Vagina (tissue), 2 donors: ENCODE data around the gene SLC9A9. TPM values are rescaled to one million over a fixed set of nuclear protein-coding genes. Genes with fewer than 3 reads are reported as not detected.

ENCODE experiments used
- DNase-seq, 2 donors: peaks; one replicate each; pipeline ENCODE4 v3.0.0-alpha.2; 2017; ENCODE audit errors: extremely low spot score in 2 of 2
- H3K27ac ChIP-seq: fragments of 200-600 bp; sonication (generic); one replicate; pipeline ENCODE4 v1.5.1; 2019
- H3K27me3 ChIP-seq: fragments of 200-600 bp; sonication (generic); one replicate; pipeline ENCODE4 v1.5.1; 2019
- H3K36me3 ChIP-seq, 2 donors: fragments of 200-600 bp; sonication (generic); one replicate each; pipeline ENCODE4 v1.5.1; 2017 to 2019
- H3K4me1 ChIP-seq: fragments of 200-600 bp; sonication (generic); one replicate; pipeline ENCODE4 v1.5.1; 2019
- H3K4me3 ChIP-seq, 2 donors: fragments of 200-600 bp; sonication (generic); 1 replicate in 1 of 2; 2 replicates in 1 of 2; pipeline ENCODE4 v1.5.1; 2016 to 2019
- H3K9me3 ChIP-seq: fragments of 200-600 bp; sonication (generic); one replicate; pipeline ENCODE4 v1.5.1; 2019
- POLR2A ChIP-seq, 2 donors: fragments of 450-650 bp; IDR thresholded peaks; one replicate each; pipeline ENCODE4 v1.6.1; 2017; ENCODE audit warnings: antibody characterized with exemption in 2 of 2, mild to moderate bottlenecking in 2 of 2, moderate library complexity in 2 of 2
- POLR2AphosphoS5 ChIP-seq, 2 donors: sonication (generic); formaldehyde crosslinking; IDR thresholded peaks; one replicate each; pipeline ENCODE4 v1.9.0; 2017; ENCODE audit warnings: antibody characterized with exemption in 2 of 2, mild to moderate bottlenecking in 2 of 2, low read depth in 1 of 2; ENCODE audit not compliant: insufficient read depth in 1 of 2
- intact Hi-C: fragments of 100-400 bp; cut with DNase I; formaldehyde crosslinking; loops from one replicate; pipeline ENCODE4 v1.15.1; 2023
- total RNA-seq: library from RNA; depleted of rRNA; stranded (reverse); fragments of >200 nt; gene quantifications from one replicate; pipeline ENCODE4 v1.2.3, GENCODE V29; 2016
- TF ChIP-seq, protein P1 (sequence below), 3 experiments: fragments of 450-650 bp in 2 of 3; fragments of 200-600 bp in 1 of 3; sonication (generic) in 1 of 3; IDR thresholded peaks; one replicate each; pipeline ENCODE4 v1.5.1; 2017 to 2019; ENCODE audit warnings: antibody characterized with exemption in 3 of 3, mild to moderate bottlenecking in 2 of 3, moderate library complexity in 2 of 3

The SLC9A9 gene
- total RNA-seq, 1 donor from 2014 or later: 30.7 TPM

- Histone ChIP-seq H3K4me3 (no peak overlapping the region), H3K27me3 (no peaks in the 10 kb centered on the region), H3K4me1 (no peaks in the 10 kb centered on the region), H3K36me3 (no peaks in the 10 kb centered on the region), H3K9me3 (no peaks in the 10 kb centered on the region), H3K27ac (no peak overlapping the region)
- intact Hi-C loops: no loop called here
- DNase-seq: no peak
- TF ChIP-seq POLR2A (IDR thresholded peaks at IDR 0.05): no peak
- TF ChIP-seq, protein P1, sequence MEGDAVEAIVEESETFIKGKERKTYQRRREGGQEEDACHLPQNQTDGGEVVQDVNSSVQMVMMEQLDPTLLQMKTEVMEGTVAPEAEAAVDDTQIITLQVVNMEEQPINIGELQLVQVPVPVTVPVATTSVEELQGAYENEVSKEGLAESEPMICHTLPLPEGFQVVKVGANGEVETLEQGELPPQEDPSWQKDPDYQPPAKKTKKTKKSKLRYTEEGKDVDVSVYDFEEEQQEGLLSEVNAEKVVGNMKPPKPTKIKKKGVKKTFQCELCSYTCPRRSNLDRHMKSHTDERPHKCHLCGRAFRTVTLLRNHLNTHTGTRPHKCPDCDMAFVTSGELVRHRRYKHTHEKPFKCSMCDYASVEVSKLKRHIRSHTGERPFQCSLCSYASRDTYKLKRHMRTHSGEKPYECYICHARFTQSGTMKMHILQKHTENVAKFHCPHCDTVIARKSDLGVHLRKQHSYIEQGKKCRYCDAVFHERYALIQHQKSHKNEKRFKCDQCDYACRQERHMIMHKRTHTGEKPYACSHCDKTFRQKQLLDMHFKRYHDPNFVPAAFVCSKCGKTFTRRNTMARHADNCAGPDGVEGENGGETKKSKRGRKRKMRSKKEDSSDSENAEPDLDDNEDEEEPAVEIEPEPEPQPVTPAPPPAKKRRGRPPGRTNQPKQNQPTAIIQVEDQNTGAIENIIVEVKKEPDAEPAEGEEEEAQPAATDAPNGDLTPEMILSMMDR (IDR thresholded peaks at IDR 0.05): no peak
- TF ChIP-seq POLR2AphosphoS5 (IDR thresholded peaks at IDR 0.05; ENCODE audit: insufficient read depth in 1 of 2, low read depth in 1 of 2): no peak
Measured at GRCh38 chr3:143562789-143563188, 285.5 kb downstream of the SLC9A9 start.

- Histone ChIP-seq H3K27me3 (no peaks in the 10 kb centered on the region), H3K36me3 (no peaks in the 10 kb centered on the region), H3K27ac (no peak overlapping the region), H3K4me3 (no peak overlapping the region), H3K4me1 (no peaks in the 10 kb centered on the region), H3K9me3 (no peaks in the 10 kb centered on the region)
- TF ChIP-seq POLR2AphosphoS5 (IDR thresholded peaks at IDR 0.05; ENCODE audit: insufficient read depth in 1 of 2, low read depth in 1 of 2) (no peak), POLR2A (IDR thresholded peaks at IDR 0.05) (no peak)
- TF ChIP-seq, protein P1 (IDR thresholded peaks at IDR 0.05): no peak
- intact Hi-C loops: no loop called here
- no peak for DNase-seq
Measured at GRCh38 chr3:143559296-143559695, 289.0 kb downstream of the SLC9A9 start.

- no peak overlapping the region for H3K27ac ChIP-seq
- H3K27me3 ChIP-seq: no peaks in the 10 kb centered on the region
- no peak overlapping the region for H3K4me3 ChIP-seq
- no peak for DNase-seq
- no peaks in the 10 kb centered on the region for H3K4me1 ChIP-seq
- intact Hi-C loops: no loop called here
- TF ChIP-seq, protein P1 (IDR thresholded peaks at IDR 0.05): no peak
- TF ChIP-seq POLR2A (IDR thresholded peaks at IDR 0.05): no peak
- no peak for TF ChIP-seq POLR2AphosphoS5 (IDR thresholded peaks at IDR 0.05; ENCODE audit: insufficient read depth in 1 of 2, low read depth in 1 of 2)
- peaks cover 0 to 15% of the 10 kb centered on the region in 2 donors for H3K36me3 ChIP-seq
- H3K9me3 ChIP-seq: no peaks in the 10 kb centered on the region
Measured at GRCh38 chr3:143552851-143553250, 295.4 kb downstream of the SLC9A9 start.

GRCh38 chr3:143551761-143552160 lies 296.5 kb downstream of the SLC9A9 start:
- intact Hi-C loops: no loop called here
- H3K4me1 ChIP-seq: no peaks in the 10 kb centered on the region
- no peak for TF ChIP-seq POLR2AphosphoS5 (IDR thresholded peaks at IDR 0.05; ENCODE audit: insufficient read depth in 1 of 2, low read depth in 1 of 2)
- TF ChIP-seq, protein P1 (IDR thresholded peaks at IDR 0.05): no peak
- TF ChIP-seq POLR2A (IDR thresholded peaks at IDR 0.05): no peak
- H3K36me3 ChIP-seq: peaks cover 0 to 15% of the 10 kb centered on the region in 2 donors
- no peak overlapping the region for H3K27ac ChIP-seq
- DNase-seq: no peak
- no peaks in the 10 kb centered on the region for H3K9me3 ChIP-seq
- no peaks in the 10 kb centered on the region for H3K27me3 ChIP-seq
- H3K4me3 ChIP-seq: no peak overlapping the region

GRCh38 chr3:143548861-143549497 lies 299.3 kb downstream of the SLC9A9 start:
- no peaks in the 10 kb centered on the region for H3K9me3 ChIP-seq
- no peaks in the 10 kb centered on the region for H3K27me3 ChIP-seq
- no peaks in the 10 kb centered on the region for H3K4me1 ChIP-seq
- DNase-seq: no peak
- intact Hi-C loops: no loop called here
- H3K36me3 ChIP-seq: peaks cover 0 to 15% of the 10 kb centered on the region in 2 donors
- no peak overlapping the region for H3K27ac ChIP-seq
- TF ChIP-seq, protein P1 (IDR thresholded peaks at IDR 0.05): no peak
- TF ChIP-seq POLR2A (IDR thresholded peaks at IDR 0.05): no peak
- TF ChIP-seq POLR2AphosphoS5 (IDR thresholded peaks at IDR 0.05; ENCODE audit: insufficient read depth in 1 of 2, low read depth in 1 of 2): no peak
- H3K4me3 ChIP-seq: no peak overlapping the region
